Measurements from ENCODE around the gene APOB.

GRCh38 chr2:21092308-21092869 lies 48.5 kb upstream of the APOB start:
- TF ChIP-seq CTCF (IDR thresholded peaks at IDR 0.05; ENCODE audit: insufficient read depth, low read length) (no peak), GABPA (IDR thresholded peaks at IDR 0.05; ENCODE audit: low read depth) (no peak), POLR2AphosphoS5 (IDR thresholded peaks at IDR 0.05; ENCODE audit: low read depth) (no peak), SPI1 (IDR thresholded peaks at IDR 0.05; ENCODE audit: borderline replicate concordance, low read depth) (no peak), REST (IDR thresholded peaks at IDR 0.05; ENCODE audit: insufficient replicate concordance, low read depth) (no peak)

Measured in HL-60 (cell line).